Heart left ventricle (tissue), 13 donors: ENCODE results near the gene GALR2.

Experiments used
- CTCF ChIP-seq, 12 donors: fragments of 200-600 bp; sonication (generic) in 4 of 12; IDR thresholded peaks; one replicate each; pipeline versions ENCODE4 v1.5.0 to v1.8.0; 2018 to 2022; ENCODE audit warnings: antibody characterized with exemption in 12 of 12, mild to moderate bottlenecking in 5 of 12
- POLR2A ChIP-seq, 2 donors: fragments of 450-650 bp; IDR thresholded peaks; one replicate each; pipeline ENCODE4 v1.6.1; 2017; ENCODE audit warnings: antibody characterized with exemption in 2 of 2, mild to moderate bottlenecking in 2 of 2, moderate library complexity in 2 of 2
- donor health status: ischemic (EF 13 %, LVEDD 7.1; RV severe dilation, severe dysfunction).
- donor health status: DM: no; HTN: yes; CAD: no.
- donor health status: DM: no; HTN: no; CAD: no.
- donor health status: ischemic (EF 25% LVEDD 6.9; RV normal size, moderate dysfunction).
- donor health status: ischemic (EF 25% LVEDD 5.7; RV mildly dilated, moderate dysfunction).
- donor health status: ischemic (EF 35%, LVEDD 5.7; RV mildly dilated, moderate dysfunction).
- donor health status: nonischemic (EF 11% LVEDD 7.7; RV severe dilation, severe dysfunction).
- donor health status: DM: yes; HTN: yes; CAD: no.
- donor health status: PGD.
- donor health status: ischemic (EF 29% LVEDD 5.4; RV normal size, mild dysfunction).
- donor health status: nonischemic (EF 23%, LVEDD 6.1; RV moderate dilation, normal function).

DNA sequence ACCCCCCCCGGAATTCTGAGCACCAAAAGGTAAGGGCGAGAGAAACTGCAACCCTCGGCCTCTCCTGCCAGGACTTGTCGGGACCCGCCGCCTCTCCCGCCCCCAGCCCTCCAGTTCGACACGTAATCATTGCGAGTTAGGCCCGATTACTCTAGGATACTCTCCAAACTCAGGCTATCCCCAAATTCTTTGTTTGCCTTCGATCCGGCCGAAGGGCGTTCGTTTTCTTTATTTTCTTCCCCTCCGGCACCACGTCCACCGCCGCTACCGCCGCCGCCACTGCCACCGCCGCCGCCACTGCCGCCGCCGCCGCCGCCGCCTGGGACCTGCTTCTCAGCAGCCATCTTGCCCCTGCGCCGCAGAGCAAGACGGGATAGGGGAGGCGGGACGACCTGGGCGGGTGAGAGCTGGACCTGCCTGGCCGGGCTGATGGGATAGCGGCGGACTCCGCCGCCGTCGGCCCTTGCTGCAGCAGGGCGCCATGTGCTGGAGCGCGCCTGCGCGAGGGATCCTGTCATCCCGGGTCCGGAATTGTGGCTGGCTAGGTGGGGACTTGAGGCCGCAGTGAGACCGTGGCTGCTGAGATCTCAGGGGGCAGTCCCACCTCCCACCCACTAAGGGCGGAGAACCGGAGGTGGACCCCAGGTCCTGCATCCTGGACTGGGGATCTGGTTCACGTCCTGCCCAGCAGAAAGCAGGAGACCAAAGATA, 2.3 kb upstream of the GALR2 start, which contains the start of gene SRP68:
- peak in 1 of 12 donors; percentile 26 for TF ChIP-seq CTCF (IDR thresholded peaks at IDR 0.05)
- TF ChIP-seq POLR2A (IDR thresholded peaks at IDR 0.05): peak in 1 of 2 donors; percentile 55
